GM23338 (cell line): ENCODE data around the gene FAM13C. TPM values are rescaled to one million over a fixed set of nuclear protein-coding genes. Genes with fewer than 3 reads are reported as not detected.

ENCODE experiments used
- ATAC-seq: fragments of 200-7000 bp; cut with Tn5 transposase; 3 replicates; pipeline ENCODE4 v1.9.1; 2020
- DNase-seq: peaks from one replicate; pipeline ENCODE4 v3.0.0-alpha.2; 2015; ENCODE audit warnings: low spot score
- H2AFZ ChIP-seq: fragments of 200-600 bp; sonication (generic); 2 replicates; pipeline ENCODE4 v1.8.0; 2016; ENCODE audit warnings: antibody characterized with exemption, mild to moderate bottlenecking, moderate library complexity
- H3F3A ChIP-seq: fragments of 200-600 bp; sonication (generic); replicated peaks from 2 replicates; pipeline ENCODE4 v1.8.0; 2017; ENCODE audit warnings: antibody characterized with exemption, mixed run types, low read depth
- H3K27ac ChIP-seq: fragments of 200-600 bp; sonication (generic); 2 replicates; pipeline ENCODE4 v1.6.1; 2016; ENCODE audit warnings: low read depth
- H3K27me3 ChIP-seq: fragments of 200-600 bp; sonication (generic); 2 replicates; pipeline ENCODE4 v1.8.0; 2016; ENCODE audit warnings: mild to moderate bottlenecking, mixed run types, moderate library complexity; ENCODE audit not compliant: insufficient read depth
- H3K36me3 ChIP-seq: fragments of 200-600 bp; sonication (generic); 2 replicates; pipeline ENCODE4 v1.8.0; 2016; ENCODE audit warnings: mild to moderate bottlenecking; ENCODE audit not compliant: insufficient read depth
- H3K4me1 ChIP-seq: fragments of 200-600 bp; sonication (generic); 2 replicates; pipeline ENCODE4 v1.8.0; 2016; ENCODE audit warnings: mild to moderate bottlenecking, moderate library complexity; ENCODE audit not compliant: insufficient read depth
- H3K4me2 ChIP-seq: fragments of 200-600 bp; sonication (generic); 2 replicates; pipeline ENCODE4 v1.7.1; 2017; ENCODE audit warnings: mixed run types
- H3K4me3 ChIP-seq: fragments of 200-600 bp; sonication (generic); 2 replicates; pipeline ENCODE4 v1.6.1; 2016; ENCODE audit warnings: mixed run types
- H3K79me2 ChIP-seq: fragments of 200-600 bp; sonication (generic); replicated peaks from 2 replicates; pipeline ENCODE4 v1.8.0; 2017; ENCODE audit warnings: mild to moderate bottlenecking; ENCODE audit not compliant: insufficient read depth
- H3K9me2 ChIP-seq: fragments of 200-600 bp; sonication (generic); 2 replicates; pipeline ENCODE4 v1.8.0; 2017; ENCODE audit not compliant: insufficient read depth
- H4K20me1 ChIP-seq: fragments of 200-600 bp; sonication (generic); replicated peaks from 2 replicates; pipeline ENCODE4 v1.8.0; 2017; ENCODE audit warnings: mild to moderate bottlenecking; ENCODE audit not compliant: insufficient read depth
- H3K27ac Mint-ChIP-seq: 2 replicates; pipeline ENCODE4 v1.8.0; 2020; ENCODE audit warnings: inconsistent platforms, mild to moderate bottlenecking, moderate library complexity, mixed read lengths
- H3K27me3 Mint-ChIP-seq: 3 replicates; pipeline ENCODE4 v1.8.0; 2022; ENCODE audit warnings: low read depth, mild to moderate bottlenecking, moderate library complexity, mixed read lengths, inconsistent platforms; ENCODE audit not compliant: insufficient read depth, poor library complexity
- H3K36me3 Mint-ChIP-seq: 3 replicates; pipeline ENCODE4 v1.8.0; 2021; ENCODE audit warnings: low read depth, mild to moderate bottlenecking, inconsistent platforms, moderate library complexity, mixed read lengths
- H3K4me1 Mint-ChIP-seq: 3 replicates; pipeline ENCODE4 v1.8.0; 2020; ENCODE audit warnings: mild to moderate bottlenecking, inconsistent platforms, mixed read lengths
- H3K4me3 Mint-ChIP-seq: 3 replicates; pipeline ENCODE4 v1.8.0; 2021; ENCODE audit warnings: moderate library complexity, mild to moderate bottlenecking, inconsistent platforms, mixed read lengths
- H3K9me3 Mint-ChIP-seq: 3 replicates; pipeline ENCODE4 v1.8.0; 2020; ENCODE audit warnings: moderate library complexity, mild to moderate bottlenecking, inconsistent platforms, mixed read lengths
- CREB1 ChIP-seq: fragments of 250-450 bp; sonication (Bioruptor Pico); IDR thresholded peaks from 2 replicates; pipeline ENCODE4 v1.5.0; 2020; ENCODE audit warnings: low read depth, mild to moderate bottlenecking, moderate library complexity
- CTCF ChIP-seq, 2 experiments: fragments of 200-600 bp in 1 of 2; sonication (generic) in 1 of 2; conservative IDR thresholded peaks; 2 replicates each; pipeline versions ENCODE4 v1.5.1 to v1.6.1; 2016 to 2017; ENCODE audit warnings: antibody characterized with exemption in 2 of 2, low read depth in 2 of 2, mild to moderate bottlenecking in 2 of 2, moderate library complexity in 1 of 2
- ETS1 ChIP-seq: IDR thresholded peaks from 2 replicates; pipeline ENCODE4 v1.6.1; 2016; ENCODE audit warnings: antibody characterized with exemption
- EZH2phosphoT487 ChIP-seq: fragments of 200-600 bp; sonication (generic); IDR thresholded peaks from one replicate; pipeline ENCODE4 v1.8.1; 2018; ENCODE audit warnings: antibody characterized with exemption; ENCODE audit not compliant: unreplicated experiment
- NANOG ChIP-seq: IDR thresholded peaks from 2 replicates; pipeline ENCODE4 v1.6.1; 2016; ENCODE audit warnings: antibody characterized with exemption, borderline replicate concordance
- POLR2AphosphoS5 ChIP-seq: IDR thresholded peaks from 2 replicates; pipeline ENCODE4 v1.6.1; 2016; ENCODE audit warnings: antibody characterized with exemption, low read depth
- REST ChIP-seq: IDR thresholded peaks from one replicate; pipeline ENCODE4 v1.6.1; 2018; ENCODE audit warnings: antibody characterized with exemption; ENCODE audit not compliant: unreplicated experiment
- STAT1 ChIP-seq: IDR thresholded peaks from one replicate; pipeline ENCODE4 v1.6.1; 2016; ENCODE audit warnings: antibody characterized with exemption; ENCODE audit not compliant: unreplicated experiment
- ZNF114 ChIP-seq: fragments of 250-450 bp; sonication (Bioruptor Pico); IDR thresholded peaks from 2 replicates; pipeline ENCODE4 v1.5.0; 2020; ENCODE audit warnings: mild to moderate bottlenecking, moderate library complexity
- ZNF462 ChIP-seq: fragments of 250-450 bp; sonication (Bioruptor Pico); IDR thresholded peaks from 2 replicates; pipeline ENCODE4 v1.5.0; 2020; ENCODE audit warnings: mild to moderate bottlenecking, moderate library complexity
- polyA plus RNA-seq: library from polyadenylated mRNA; unstranded; fragments of >200 nt; fragmentation: Nextera tagmentation; extraction: Ambion mirVana; gene quantifications from 2 replicates; pipeline ENCODE4 v1.2.1, GENCODE V29; 2016
- total RNA-seq: library from RNA; depleted of rRNA; stranded (reverse); fragments of >200 nt; shearing (Covaris generic); gene quantifications from 2 replicates; pipeline ENCODE4 v1.2.3, GENCODE V29; 2014

The FAM13C gene
- total and polyA plus RNA-seq, 2 experiments from 2014 or later, result 0.94 to 2.1 TPM

- Histone ChIP-seq H3K4me2 (no peak overlapping the region), H4K20me1 (no peaks in the 10 kb centered on the region), H3K27me3 (peaks cover 26% of the 10 kb centered on the region), H3K36me3 (no peaks in the 10 kb centered on the region), H3K4me1 (no peaks in the 10 kb centered on the region), H2AFZ (no peak overlapping the region), H3F3A (no peaks in the 10 kb centered on the region), H3K79me2 (no peaks in the 10 kb centered on the region), H3K27ac (no peak overlapping the region), H3K9me2 (no peaks in the 10 kb centered on the region), H3K4me3 (no peak overlapping the region)
- ATAC-seq (no peak), DNase-seq (no peak)
- Mint-ChIP-seq H3K27ac (no peak overlapping the region), H3K36me3 (no peaks in the 10 kb centered on the region), H3K9me3 (peaks cover 3% of the 10 kb centered on the region; the same call in 2 of the 3 replicates), H3K27me3 (peaks cover 29% of the 10 kb centered on the region), H3K4me1 (peaks cover 3% of the 10 kb centered on the region; the same call in 1 of the 3 replicates), H3K4me3 (no peak overlapping the region)
- no peak for TF ChIP-seq CREB1 (CRISPR knock-in tag)
- TF ChIP-seq ZNF114 (CRISPR knock-in tag), result no peak
- TF ChIP-seq EZH2phosphoT487, result no peak
- TF ChIP-seq POLR2AphosphoS5, result no peak
- TF ChIP-seq REST, result no peak
- no peak for TF ChIP-seq ETS1
- TF ChIP-seq NANOG, result no peak
- no peak for TF ChIP-seq STAT1
- no peak for TF ChIP-seq ZNF462 (CRISPR knock-in tag)
- no peak for TF ChIP-seq CTCF (conservative IDR thresholded peaks at IDR 0.05; ENCODE audit: low read depth in 2 of 2)
These were observed 23.0 kb downstream of the FAM13C start for GRCh38 chr10:59339351-59339750.
